ENCODE measurements around the gene HDAC4. TPM values are rescaled to one million over a fixed set of nuclear protein-coding genes. Genes with fewer than 3 reads are reported as not detected.

HDAC4 gene
- polyA plus RNA-seq, 2 of the 4 experiments (the other 2 are of a cell fraction): 8.6 to 10.4 TPM

DNA sequence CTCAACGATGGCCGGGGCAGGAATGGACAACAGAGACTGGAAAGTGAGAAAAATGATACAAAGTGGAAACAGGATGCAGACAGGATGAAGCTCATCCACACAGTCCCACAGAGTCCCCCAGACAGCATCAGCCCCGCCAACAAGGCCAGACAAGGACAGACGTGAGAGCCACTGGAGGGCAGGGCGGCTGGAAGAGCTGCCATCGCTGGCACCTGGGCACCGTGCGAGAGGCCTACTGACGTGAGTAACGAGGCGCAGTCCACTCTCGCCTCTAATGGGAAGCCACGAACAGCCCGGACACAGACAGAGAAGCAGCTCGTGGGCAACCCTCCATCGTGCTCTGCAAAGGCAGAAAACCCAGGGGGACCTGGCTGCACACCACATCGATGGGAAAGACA lies 17.1 kb downstream of the HDAC4 start:
- no peak for FAIRE-seq
- H3K4me3 ChIP-seq: no peak overlapping the region
- no peak for DNase-seq (ENCODE audit: low read depth in 1 of 2, low spot score in 1 of 2)
- POLR2A ChIA-PET: no interaction called here
- H3K4me2 ChIP-seq: no peak overlapping the region
- no peaks in the 10 kb centered on the region for H3K4me1 ChIP-seq
- ATAC-seq: no peak
- TF ChIP-seq RAD21 (conservative IDR thresholded peaks at IDR 0.05 in 1 of 2, IDR thresholded peaks at IDR 0.05 in 1 of 2): no peak
- no peak for TF ChIP-seq MAX (IDR thresholded peaks at IDR 0.05)
- CTCF ChIA-PET: interaction anchor here (1.5 kb wide), 1 partner anchor 26 kb away, joined by 4 read pairs; no protein-coding TSS in a partner anchor
- WGBS (ENCODE audit: missing lambda C conversion rate): 96% methylated on average over 17 of the region's 17 CpGs
- H3K9me3 ChIP-seq: no peaks in the 10 kb centered on the region
- H3K27ac ChIP-seq: no peak overlapping the region

DNA sequence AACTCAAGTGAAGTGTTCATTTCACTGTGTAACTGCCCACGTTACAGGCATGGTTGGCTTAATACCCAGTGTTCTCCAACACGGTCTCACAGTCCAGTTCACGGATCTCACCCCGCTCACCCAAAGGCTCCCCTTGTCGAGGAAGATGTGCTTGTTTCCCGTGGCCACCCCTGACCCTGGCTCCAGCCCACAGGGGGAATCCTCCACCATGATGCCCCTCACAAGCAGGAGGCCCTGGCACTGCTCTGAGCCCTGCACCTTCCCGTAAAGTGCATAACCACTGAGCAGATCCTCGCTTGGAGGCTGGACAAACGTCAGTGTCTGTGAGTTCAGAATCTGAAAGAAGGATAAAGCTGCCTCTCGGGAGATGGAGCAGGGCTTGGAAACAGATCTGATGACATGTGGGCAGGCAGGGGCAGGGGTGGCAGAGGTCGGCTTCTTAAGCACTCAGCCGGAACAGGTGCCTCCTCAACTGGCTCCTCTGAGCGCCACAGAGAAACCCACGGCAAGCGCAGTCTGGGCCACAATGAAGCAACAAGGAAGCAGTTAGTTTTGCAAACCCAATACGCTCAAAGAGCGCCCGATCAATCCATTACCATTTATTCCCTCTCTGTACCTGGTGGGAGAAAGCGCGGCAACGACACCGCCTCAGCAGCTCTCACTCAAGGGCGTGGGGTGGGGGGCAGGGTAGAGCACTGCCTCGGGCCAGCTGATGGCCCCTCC lies 17.6 kb downstream of the HDAC4 start:
- Histone ChIP-seq H3K9me3 (no peaks in the 10 kb centered on the region), H3K4me2 (no peak overlapping the region), H3K27ac (no peak overlapping the region), H3K4me1 (no peaks in the 10 kb centered on the region), H3K4me3 (no peak overlapping the region)
- CTCF ChIA-PET: interaction anchor here (1.5 kb wide), 1 partner anchor 25 kb away, joined by 4 read pairs; no protein-coding TSS in a partner anchor
- DNase-seq (ENCODE audit: low read depth in 1 of 2, low spot score in 1 of 2) (no peak), FAIRE-seq (no peak), ATAC-seq (no peak)
- 91% methylated on average over 21 of the region's 24 CpGs for WGBS (ENCODE audit: missing lambda C conversion rate)
- TF ChIP-seq FOSB (CRISPR knock-in tag; IDR thresholded peaks at IDR 0.05) (no peak), RNF2 (IDR thresholded peaks at IDR 0.05; ENCODE audit: borderline replicate concordance, low read depth) (no peak), POLR2AphosphoS2 (conservative IDR thresholded peaks at IDR 0.05; ENCODE audit: low read length) (no peak), TFCP2L1 (CRISPR knock-in tag; IDR thresholded peaks at IDR 0.05) (no peak), HOXB5 (CRISPR knock-in tag; IDR thresholded peaks at IDR 0.05) (no peak), RCOR1 (IDR thresholded peaks at IDR 0.05; ENCODE audit: low read depth, low read length) (no peak), CHD4 (IDR thresholded peaks at IDR 0.05; ENCODE audit: borderline replicate concordance) (no peak)
- POLR2A ChIA-PET: no interaction called here

DNA sequence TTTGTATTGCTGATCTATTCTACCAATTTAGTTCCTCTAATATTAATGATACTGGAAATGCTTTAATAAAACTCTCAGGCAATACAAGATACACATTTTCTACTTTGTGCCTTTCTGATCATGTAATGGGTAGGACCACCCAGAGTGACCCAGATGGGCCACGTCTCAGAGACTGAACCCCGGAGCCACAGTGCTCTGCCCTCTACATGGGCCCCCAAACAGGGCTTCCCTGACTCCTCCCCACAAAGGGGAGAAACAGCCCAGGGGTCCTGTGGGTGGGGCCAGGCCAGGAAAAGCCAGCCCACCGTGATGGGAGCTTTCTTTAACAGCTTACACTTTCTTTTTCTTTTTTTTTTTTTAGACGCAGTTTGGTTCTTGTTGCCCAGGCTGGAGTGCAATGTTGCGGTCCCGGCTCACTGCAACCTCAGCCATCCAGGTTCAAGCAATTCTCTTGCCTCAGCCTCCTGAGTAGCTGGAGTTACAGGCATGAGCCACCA lies 18.4 kb downstream of the HDAC4 start:
- FAIRE-seq: no peak
- 91% methylated on average over 6 of the region's 6 CpGs for WGBS (ENCODE audit: missing lambda C conversion rate)
- TF ChIP-seq TFCP2L1 (CRISPR knock-in tag; IDR thresholded peaks at IDR 0.05) (no peak), EHF (CRISPR knock-in tag; IDR thresholded peaks at IDR 0.05) (no peak), HOXB13 (CRISPR knock-in tag; IDR thresholded peaks at IDR 0.05; ENCODE audit: low read depth) (no peak), CBX8 (IDR thresholded peaks at IDR 0.05) (no peak), CEBPB (IDR thresholded peaks at IDR 0.05) (no peak), MAFK (IDR thresholded peaks at IDR 0.05; ENCODE audit: partially characterized antibody) (no peak), JUNB (IDR thresholded peaks at IDR 0.05) (no peak), RAD21 (conservative IDR thresholded peaks at IDR 0.05 in 1 of 2, IDR thresholded peaks at IDR 0.05 in 1 of 2) (no peak), GATA3 (IDR thresholded peaks at IDR 0.05; ENCODE audit: borderline replicate concordance) (no peak), PBX3 (IDR thresholded peaks at IDR 0.05) (no peak), SREBF2 (IDR thresholded peaks at IDR 0.05) (no peak)
- Histone ChIP-seq H3K27ac (no peak overlapping the region), H3K4me1 (no peaks in the 10 kb centered on the region), H3K4me3 (no peak overlapping the region), H3K4me2 (no peak overlapping the region), H3K9me3 (no peaks in the 10 kb centered on the region)
- CTCF ChIA-PET: no interaction called here
- no peak for DNase-seq (ENCODE audit: low read depth in 1 of 2, low spot score in 1 of 2)
- no peak for ATAC-seq
- POLR2A ChIA-PET: no interaction called here

- no peak for DNase-seq (ENCODE audit: low read depth in 1 of 2, low spot score in 1 of 2)
- 87% methylated on average over 7 of the region's 7 CpGs for WGBS (ENCODE audit: missing lambda C conversion rate)
- FAIRE-seq: no peak
- Histone ChIP-seq H3K27ac (no peak overlapping the region), H3K9me3 (no peaks in the 10 kb centered on the region), H3K4me1 (no peaks in the 10 kb centered on the region), H3K4me3 (no peak overlapping the region), H3K4me2 (no peak overlapping the region)
- CTCF ChIA-PET: no interaction called here
- POLR2A ChIA-PET: no interaction called here
- no peak for TF ChIP-seq FOSB (CRISPR knock-in tag; IDR thresholded peaks at IDR 0.05)
- ATAC-seq: no peak
Observed at GRCh38 chr2:239381709-239382134, 19.1 kb downstream of the HDAC4 start.

All from A549 (cell line).